KG1 (cell line): Measurements from ENCODE around the gene CCHCR1.

Experiments used
- DNase-seq: peaks from one replicate; lab custom pipeline; 2025; lab: John Stamatoyannopoulos, UW

CCHCR1 gene

GRCh38 chr6:31107052-31107451 is 50.5 kb downstream of the CCHCR1 start:
- no peak for DNase-seq

GRCh38 chr6:31103136-31103535 is 54.5 kb downstream of the CCHCR1 start:
- no peak for DNase-seq

- DNase-seq, result no peak
These were observed 59.1 kb downstream of the CCHCR1 start for GRCh38 chr6:31098449-31098938.

GRCh38 chr6:31096656-31097055 is 60.9 kb downstream of the CCHCR1 start:
- no peak for DNase-seq

- DNase-seq, result no peak
These were observed 61.4 kb downstream of the CCHCR1 start for GRCh38 chr6:31096215-31096614.

- peak; percentile 49 for DNase-seq
These were observed 63.2 kb downstream of the CCHCR1 start for GRCh38 chr6:31094389-31094881.

- no peak for DNase-seq
These were observed 64.7 kb downstream of the CCHCR1 start for GRCh38 chr6:31092769-31093505.
